ENCODE measurements around the gene HIRA. TPM values are rescaled to one million over a fixed set of nuclear protein-coding genes. Genes with fewer than 3 reads are reported as not detected.

HIRA gene
- total and polyA plus RNA-seq, 9 of the 15 experiments (the other 6 are each of a cell fraction or from before 2014, with no cell fraction given): 0.96 to 132 (median 58.4) TPM

DNA sequence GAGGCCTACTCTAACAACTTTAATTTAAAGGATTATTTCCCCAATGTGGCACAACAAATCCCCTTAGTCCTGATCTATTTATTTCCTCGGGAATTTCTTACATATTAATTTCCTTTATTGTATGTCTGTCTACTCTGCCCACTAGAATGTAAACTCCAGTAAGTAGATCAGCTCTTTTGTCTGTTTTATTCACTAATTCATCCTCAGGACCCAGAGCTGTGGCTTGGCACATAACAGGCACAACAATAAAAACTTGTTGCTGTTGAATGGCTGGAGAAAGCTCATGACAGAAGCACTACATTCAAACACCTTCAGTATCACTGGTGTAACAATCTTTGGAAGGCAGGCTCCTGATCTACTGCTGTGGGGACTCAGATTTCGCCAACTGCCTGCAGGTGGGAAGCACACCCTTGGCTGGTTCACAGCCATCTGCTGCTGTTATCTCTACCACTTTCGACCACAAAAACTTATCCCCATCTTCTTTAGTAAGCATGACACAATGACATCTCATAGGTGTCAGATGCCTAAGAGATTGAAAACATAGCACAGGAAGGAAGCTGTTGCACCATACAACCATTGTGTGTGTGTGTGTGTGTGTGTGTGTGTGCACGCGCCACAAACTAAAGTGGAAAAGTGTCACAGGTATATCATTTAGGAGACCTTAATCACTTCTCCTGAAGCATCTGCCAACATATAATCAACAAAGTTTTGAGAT, 11.9 kb downstream of the HIRA start (continued):
- TF ChIP-seq PRPF4 (IDR thresholded peaks at IDR 0.05; ENCODE audit: insufficient read depth, low read depth, low read length, poor library complexity, severe bottlenecking) (no peak), DACH1 (IDR thresholded peaks at IDR 0.05; ENCODE audit: partially characterized antibody) (no peak), ZNF696 (CRISPR knock-in tag; conservative IDR thresholded peaks at IDR 0.05) (0 out of 2 replicates have a peak, but pooled peaks have one; percentile 32), LEF1 (IDR thresholded peaks at IDR 0.05) (peak; percentile 30; the same call in 1 of the 2 replicates), NFXL1 (CRISPR knock-in tag; IDR thresholded peaks at IDR 0.05) (no peak; the same call in 1 of the 2 replicates), ADNP (tag; IDR thresholded peaks at IDR 0.05) (no peak; the same call in 1 of the 2 replicates), NR1H2 (CRISPR knock-in tag; IDR thresholded peaks at IDR 0.05) (no peak), NRF1 (conservative IDR thresholded peaks at IDR 0.05 in 1 of 2, IDR thresholded peaks at IDR 0.05 in 1 of 2) (no peak), POLR2H (tag; IDR thresholded peaks at IDR 0.05; ENCODE audit: low read depth) (no peak), NFIX (CRISPR knock-in tag; IDR thresholded peaks at IDR 0.05; ENCODE audit: low read depth) (no peak), JUND (IDR thresholded peaks at IDR 0.05; ENCODE audit: borderline replicate concordance, low read depth, low read length) (peak; percentile 80), JUND (tag; IDR thresholded peaks at IDR 0.05; ENCODE audit: borderline replicate concordance, low read depth, low read length) (no peak), EWSR1 (IDR thresholded peaks at IDR 0.05; ENCODE audit: borderline replicate concordance, low read depth, partially characterized antibody) (no peak), BCL6 (CRISPR knock-in tag; IDR thresholded peaks at IDR 0.05) (0 out of 2 replicates have a peak, but pooled peaks have one; percentile 45), SAFB (IDR thresholded peaks at IDR 0.05; ENCODE audit: borderline replicate concordance, low read depth, low read length) (no peak), BDP1 (IDR thresholded peaks at IDR 0.05; ENCODE audit: insufficient read depth, insufficient read length) (no peak), SMARCA4 (IDR thresholded peaks at IDR 0.05) (peak; percentile 80), ZC3H8 (IDR thresholded peaks at IDR 0.05) (no peak), KLF16 (IDR thresholded peaks at IDR 0.05) (peak; percentile 99), ZNF121 (CRISPR knock-in tag; conservative IDR thresholded peaks at IDR 0.05) (no peak)
- TF ChIP-seq, protein P1, sequence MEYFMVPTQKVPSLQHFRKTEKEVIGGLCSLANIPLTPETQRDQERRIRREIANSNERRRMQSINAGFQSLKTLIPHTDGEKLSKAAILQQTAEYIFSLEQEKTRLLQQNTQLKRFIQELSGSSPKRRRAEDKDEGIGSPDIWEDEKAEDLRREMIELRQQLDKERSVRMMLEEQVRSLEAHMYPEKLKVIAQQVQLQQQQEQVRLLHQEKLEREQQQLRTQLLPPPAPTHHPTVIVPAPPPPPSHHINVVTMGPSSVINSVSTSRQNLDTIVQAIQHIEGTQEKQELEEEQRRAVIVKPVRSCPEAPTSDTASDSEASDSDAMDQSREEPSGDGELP (CRISPR knock-in tag; IDR thresholded peaks at IDR 0.05; ENCODE audit: borderline replicate concordance): no peak
- TF ChIP-seq, protein P2, sequence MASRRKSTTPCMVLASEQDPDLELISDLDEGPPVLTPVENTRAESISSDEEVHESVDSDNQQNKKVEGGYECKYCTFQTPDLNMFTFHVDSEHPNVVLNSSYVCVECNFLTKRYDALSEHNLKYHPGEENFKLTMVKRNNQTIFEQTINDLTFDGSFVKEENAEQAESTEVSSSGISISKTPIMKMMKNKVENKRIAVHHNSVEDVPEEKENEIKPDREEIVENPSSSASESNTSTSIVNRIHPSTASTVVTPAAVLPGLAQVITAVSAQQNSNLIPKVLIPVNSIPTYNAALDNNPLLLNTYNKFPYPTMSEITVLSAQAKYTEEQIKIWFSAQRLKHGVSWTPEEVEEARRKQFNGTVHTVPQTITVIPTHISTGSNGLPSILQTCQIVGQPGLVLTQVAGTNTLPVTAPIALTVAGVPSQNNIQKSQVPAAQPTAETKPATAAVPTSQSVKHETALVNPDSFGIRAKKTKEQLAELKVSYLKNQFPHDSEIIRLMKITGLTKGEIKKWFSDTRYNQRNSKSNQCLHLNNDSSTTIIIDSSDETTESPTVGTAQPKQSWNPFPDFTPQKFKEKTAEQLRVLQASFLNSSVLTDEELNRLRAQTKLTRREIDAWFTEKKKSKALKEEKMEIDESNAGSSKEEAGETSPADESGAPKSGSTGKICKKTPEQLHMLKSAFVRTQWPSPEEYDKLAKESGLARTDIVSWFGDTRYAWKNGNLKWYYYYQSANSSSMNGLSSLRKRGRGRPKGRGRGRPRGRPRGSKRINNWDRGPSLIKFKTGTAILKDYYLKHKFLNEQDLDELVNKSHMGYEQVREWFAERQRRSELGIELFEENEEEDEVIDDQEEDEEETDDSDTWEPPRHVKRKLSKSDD (conservative IDR thresholded peaks at IDR 0.05; ENCODE audit: low read length): no peak
- TF ChIP-seq, protein P3, sequence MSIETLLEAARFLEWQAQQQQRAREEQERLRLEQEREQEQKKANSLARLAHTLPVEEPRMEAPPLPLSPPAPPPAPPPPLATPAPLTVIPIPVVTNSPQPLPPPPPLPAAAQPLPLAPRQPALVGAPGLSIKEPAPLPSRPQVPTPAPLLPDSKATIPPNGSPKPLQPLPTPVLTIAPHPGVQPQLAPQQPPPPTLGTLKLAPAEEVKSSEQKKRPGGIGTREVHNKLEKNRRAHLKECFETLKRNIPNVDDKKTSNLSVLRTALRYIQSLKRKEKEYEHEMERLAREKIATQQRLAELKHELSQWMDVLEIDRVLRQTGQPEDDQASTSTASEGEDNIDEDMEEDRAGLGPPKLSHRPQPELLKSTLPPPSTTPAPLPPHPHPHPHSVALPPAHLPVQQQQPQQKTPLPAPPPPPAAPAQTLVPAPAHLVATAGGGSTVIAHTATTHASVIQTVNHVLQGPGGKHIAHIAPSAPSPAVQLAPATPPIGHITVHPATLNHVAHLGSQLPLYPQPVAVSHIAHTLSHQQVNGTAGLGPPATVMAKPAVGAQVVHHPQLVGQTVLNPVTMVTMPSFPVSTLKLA (conservative IDR thresholded peaks at IDR 0.05): no peak
